ENCODE results near the gene RSBN1L.

- TF ChIP-seq POLR2A (IDR thresholded peaks at IDR 0.05; ENCODE audit: low read length) (no peak), GATA1 (IDR thresholded peaks at IDR 0.05; ENCODE audit: low read depth, low read length) (no peak)
These were observed 31.9 kb downstream of the RSBN1L start for GRCh38 chr7:77727936-77728701.
